HG02571 (cell line): ENCODE data around the gene AAMP.
A peak's percentile ranks its signal among the peaks of the same experiment; 100 is the strongest.

Source experiments
- ATAC-seq: cut with Tn5 transposase; IDR thresholded peaks from one replicate; pipeline ENCODE4 v1.9.1; 2021; ENCODE audit warnings: mild to moderate bottlenecking, moderate library complexity; ENCODE audit not compliant: unreplicated experiment

Gene AAMP

DNA sequence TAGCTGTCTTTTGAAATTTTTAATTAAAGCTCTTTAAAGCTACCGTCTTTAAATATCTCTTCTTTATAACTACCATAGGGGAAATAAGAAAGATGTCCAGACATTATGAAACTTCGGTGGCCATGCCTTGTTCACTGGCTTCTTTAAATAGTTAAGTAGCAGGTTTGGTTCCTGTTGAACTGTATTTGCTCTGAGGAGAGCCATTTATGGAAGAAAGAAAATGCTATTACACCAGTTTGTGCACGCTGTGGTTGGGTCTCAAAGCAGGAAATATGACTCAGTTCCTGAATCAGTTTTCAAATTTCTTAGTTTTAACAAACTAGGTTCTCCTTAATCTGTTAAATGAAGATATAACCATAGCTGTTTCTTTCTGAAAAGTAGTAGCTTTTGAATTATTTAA, 40.7 kb downstream of the AAMP start:
- peak; percentile 77 for ATAC-seq

DNA sequence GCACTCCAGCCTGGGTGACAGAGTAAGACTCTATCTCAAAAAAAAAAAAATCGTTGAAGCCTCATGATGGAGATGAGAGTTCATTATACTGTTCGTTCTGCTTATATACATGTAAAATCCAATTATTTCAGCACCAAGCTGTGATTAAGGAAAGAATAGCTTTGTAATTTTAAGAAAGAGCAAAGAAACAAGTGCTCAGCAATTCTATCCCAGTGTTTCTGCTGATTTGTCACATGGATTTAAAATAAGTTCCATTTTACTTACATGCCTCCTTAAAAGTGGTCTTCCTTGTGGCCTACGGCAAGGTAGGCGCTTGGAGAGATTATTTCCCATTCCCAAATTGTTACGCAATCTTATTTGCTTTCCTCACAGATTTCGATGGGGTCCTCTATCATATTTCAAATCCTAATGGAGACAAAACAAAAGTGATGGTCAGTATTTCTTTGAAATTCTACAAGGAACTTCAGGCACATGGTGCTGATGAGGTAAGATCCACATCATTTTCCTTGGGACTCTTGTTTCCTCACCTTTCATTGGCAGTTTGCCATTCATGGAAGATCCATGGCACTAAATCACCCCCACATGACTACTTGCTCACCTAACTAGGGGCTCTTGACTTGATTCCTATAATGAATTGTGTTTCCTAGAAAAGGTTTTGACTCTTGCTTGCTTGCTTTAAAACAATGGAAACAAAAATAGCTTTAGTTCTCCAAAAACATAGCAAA, 41.4 kb downstream of the AAMP start:
- no peak for ATAC-seq

DNA sequence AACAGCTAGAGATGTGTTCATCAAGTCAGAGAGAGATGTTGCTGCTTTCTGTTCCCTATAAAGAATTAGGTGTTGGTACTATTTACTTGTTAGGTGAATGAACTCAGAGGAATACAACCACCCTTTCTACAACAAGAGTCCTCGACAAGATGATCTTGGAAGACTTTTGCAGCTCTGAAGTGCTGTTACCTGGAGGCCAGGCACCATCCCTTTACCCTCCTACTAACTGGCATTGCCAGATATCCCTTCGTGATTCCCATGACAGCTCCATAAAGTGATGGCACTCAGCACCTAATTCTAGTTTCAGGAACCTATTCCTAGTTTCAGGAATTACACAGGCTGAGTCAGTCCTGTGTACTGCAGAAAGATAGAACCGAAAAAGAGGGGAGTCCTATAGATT, 43.0 kb downstream of the AAMP start:
- no peak for ATAC-seq

DNA sequence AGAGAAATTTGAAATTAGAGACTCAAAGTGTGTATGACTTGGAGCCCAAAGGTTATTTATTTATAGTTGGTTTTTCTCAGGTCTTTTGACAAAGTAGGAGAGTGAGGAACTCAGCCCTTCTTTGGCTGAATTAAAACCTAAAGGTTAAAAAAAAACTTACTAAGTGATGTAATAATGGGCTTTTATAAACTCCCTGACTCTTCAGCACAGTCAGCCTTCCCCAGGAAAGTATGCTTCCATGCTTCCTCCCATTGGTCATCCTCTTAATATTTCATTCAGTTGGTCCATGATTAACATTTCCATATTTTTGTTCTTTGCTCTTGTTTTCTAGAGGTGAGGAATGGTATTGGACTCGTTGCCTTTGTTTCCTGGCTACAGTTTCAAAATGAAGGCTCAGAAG, 45.8 kb downstream of the AAMP start:
- ATAC-seq: no peak

DNA sequence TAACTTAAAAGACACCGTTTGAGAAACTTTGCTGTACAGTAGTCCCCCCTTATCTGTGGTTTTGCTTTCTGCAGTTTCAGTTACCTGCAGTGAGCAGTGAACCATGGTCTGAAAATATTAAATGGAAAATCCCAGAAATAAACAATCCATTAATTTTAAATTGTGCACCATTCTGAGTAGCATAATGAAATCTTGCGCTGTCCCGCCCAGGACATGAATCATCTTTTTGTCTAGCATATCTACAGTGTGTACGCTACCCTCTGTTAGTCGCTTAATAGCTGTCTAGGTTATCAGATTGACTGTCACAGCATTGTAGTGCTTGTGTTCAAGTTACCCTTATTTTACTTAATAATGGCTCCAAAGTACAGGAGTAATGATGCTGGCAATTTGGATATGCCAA, 46.9 kb downstream of the AAMP start:
- ATAC-seq: no peak

DNA sequence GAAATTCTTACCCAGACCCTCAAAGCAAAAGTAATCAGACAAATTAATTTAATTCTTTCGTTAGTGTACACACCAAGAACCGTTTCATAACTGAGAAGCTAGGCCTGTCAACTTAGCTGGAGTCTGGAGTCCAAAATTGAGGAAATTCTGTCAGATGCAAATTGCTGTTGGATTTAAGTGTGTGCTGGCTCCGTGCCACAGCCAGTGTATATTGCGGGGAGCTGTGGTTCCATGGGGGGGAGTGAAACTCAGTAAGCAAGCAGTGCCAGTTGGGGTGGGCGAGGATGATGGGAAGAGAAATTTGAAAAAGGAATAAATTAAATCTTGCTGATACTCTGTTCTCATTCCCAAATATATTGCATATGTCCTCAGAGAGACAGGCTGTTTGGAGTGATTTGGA, 48.9 kb downstream of the AAMP start:
- ATAC-seq: no peak

DNA sequence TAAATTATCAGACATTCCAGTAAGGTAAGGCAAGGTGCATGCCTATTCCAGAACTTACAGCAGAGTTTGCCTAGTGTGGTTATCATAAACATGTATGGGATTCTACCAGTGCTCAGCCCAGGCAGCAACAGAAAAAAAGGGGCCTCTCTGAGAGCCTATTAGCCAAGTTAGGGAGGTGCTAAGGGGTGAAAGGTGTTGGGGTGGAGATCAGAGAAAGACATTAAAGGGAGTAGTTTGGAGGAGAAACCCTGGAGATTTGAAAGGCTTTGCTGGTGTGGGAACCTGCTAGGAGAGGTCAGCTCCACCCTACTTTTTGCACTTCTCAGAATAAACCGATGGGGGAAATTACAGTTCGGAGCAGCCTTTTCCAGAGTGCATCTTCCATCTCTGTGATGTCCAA, 50.0 kb downstream of the AAMP start:
- ATAC-seq: no peak

DNA sequence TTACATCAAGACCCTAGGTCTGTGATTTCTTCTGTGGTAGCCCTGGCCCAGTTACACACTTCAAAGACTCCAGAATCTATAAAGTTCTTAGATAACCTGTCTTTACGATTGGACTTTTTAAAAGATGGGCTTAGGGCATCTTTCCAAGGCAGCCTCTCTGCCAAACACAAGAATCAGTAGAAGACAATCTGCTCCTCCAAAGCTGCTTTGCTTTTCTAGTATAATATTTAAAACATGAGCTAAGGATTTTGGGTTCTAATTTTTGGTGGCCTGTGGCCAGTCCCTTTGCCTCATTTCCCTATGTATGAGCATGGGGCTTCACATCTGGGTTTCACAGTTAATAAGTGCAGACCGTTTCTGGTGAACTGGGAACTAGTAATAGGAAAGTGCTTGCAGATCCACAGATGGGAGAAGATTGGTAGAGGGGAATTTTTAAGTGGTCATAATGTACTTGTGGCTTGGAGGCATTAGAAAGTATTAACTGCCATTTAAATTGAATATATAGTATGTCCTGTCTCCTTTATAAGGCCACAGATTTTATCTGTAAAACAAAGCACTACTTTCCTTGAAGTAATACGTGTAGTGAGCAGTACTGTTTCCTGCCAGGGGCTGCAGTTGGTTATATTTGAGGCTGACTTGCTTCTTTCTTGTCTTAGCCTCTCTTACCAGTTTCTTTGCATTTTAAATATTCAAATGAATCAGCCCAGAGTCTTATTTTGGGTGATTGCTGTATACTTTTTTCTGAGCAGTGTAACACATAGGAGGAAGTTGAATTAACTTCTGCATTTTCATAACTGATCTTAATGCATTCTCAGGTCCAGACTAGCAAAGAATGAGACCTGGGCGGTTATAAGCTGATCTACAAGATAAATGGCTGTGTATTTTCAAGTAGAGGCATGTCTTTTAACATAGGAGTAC, 51.4 kb downstream of the AAMP start:
- ATAC-seq: peak; percentile 42

DNA sequence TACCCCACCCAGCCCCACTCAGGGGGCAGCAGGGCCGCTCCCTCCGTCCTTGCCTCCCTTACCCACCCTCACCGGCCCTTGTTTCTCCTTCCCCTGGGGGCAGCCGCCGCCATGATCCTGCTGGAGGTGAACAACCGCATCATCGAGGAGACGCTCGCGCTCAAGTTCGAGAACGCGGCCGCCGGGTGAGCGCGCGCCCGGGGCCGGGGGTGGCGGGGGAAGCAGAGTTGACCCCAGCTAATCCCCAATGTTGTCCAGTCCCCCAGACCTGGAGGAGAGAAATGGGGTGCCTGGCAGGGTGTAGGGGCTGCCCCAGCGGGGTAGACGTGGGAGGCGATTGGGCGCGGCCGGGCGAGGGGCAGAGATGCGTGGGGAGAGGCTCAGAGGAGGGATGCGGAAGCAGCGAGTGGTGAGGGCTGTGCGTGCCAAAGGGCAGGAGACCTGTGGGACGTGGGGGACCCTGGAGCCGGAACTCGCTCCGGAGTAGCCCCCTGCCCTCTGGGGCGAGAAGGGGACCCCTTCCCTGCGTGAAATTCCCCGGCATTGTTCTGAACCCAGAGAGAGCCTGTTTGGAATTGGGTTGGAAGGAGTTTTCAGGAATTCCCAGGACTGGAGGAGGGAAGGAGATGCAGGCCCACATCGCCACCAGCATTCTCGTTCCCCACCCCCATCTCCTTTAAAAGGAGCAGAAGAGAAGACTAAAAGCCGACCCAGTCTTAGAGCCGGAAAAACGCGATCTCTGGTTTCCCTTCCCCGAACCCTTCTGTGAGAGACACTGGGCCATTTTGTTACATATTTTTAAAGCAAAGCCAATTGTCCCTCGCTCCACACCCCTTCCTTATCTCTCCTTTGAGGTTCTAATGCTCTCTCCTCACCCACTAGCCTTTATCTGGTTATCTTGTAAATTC, 52.3 kb downstream of the AAMP start:
- ATAC-seq: peak; percentile 34

DNA sequence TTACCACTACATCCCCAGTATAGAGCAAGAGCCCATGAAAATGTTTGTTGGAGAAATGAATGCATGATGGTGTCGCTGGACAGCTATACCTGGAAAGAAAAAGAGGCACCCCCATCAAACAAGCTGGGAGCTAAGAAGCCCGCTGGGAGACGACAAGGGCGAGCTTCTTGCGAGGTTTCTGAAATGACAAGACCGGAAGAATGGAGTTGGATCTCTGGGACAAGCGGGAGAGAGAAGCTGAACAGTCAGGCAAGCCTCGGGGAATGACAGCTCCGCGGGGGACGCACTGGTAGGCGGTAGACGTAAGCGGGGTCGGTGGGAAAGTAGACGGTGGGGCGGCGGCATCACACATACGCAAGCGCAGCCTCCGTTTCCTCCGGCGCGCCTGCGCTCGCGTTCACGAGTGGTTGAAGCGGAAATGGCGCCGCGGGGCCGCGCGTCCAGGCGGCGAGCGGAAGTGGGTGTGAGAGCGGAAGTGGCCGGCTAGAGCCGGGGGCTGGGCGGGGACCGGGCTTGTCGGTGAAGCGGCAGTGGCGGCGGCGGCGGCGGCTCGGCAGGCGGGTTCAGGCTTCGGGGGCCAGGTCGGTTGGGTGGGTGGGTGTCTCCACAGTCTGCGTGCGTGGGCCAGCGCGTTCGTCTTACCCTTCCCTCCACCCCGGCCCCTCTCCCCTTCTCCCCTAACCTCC, 53.1 kb downstream of the AAMP start, which contains the start of gene ARPC2:
TSS of gene ARPC2 (plus strand) at position 516 of the 686 bp plus-strand sequence. CDS start 282 bp downstream, outside the sequence.
- peak; percentile 58 for ATAC-seq

DNA sequence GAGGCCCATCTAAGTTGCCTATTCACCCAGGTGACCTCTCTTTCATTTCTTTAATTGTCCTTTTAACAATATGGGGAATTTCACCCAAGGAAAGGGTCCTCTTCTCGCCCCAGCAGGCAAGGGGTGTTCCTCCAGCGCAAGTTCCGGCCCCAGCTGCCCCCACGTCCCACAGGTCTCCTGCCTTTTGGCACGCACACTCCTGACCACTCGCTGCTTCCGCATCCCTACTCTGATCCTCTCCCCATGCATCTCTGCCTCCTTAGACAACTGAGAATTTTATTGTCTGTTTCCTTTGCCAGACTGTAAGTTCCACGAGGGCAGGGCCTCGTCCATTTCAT, 53.6 kb downstream of the AAMP start:
- ATAC-seq: no peak
